ENCODE data around the gene R3HDM2.

Gene R3HDM2

GRCh38 chr12:57215065-57215464 is 215.8 kb downstream of the R3HDM2 start:
- H3K4me3 ChIP-seq (ENCODE audit: low read depth, low read length), result no peak overlapping the region
- TF ChIP-seq CTCF (IDR thresholded peaks at IDR 0.05; ENCODE audit: insufficient read depth, low read depth, low read length, missing control alignments), result no peak
- no peak for DNase-seq (ENCODE audit: low read depth)

GRCh38 chr12:57214398-57214781 is 216.5 kb downstream of the R3HDM2 start:
- H3K4me3 ChIP-seq (ENCODE audit: low read depth, low read length), result no peak overlapping the region
- peak; percentile 66 for DNase-seq (ENCODE audit: low read depth)
- peak; percentile 82 for TF ChIP-seq CTCF (IDR thresholded peaks at IDR 0.05; ENCODE audit: insufficient read depth, low read depth, low read length, missing control alignments)

- no peak for TF ChIP-seq CTCF (IDR thresholded peaks at IDR 0.05; ENCODE audit: insufficient read depth, low read depth, low read length, missing control alignments)
- no peak overlapping the region for H3K4me3 ChIP-seq (ENCODE audit: low read depth, low read length)
- no peak for DNase-seq (ENCODE audit: low read depth)
Observed at GRCh38 chr12:57213763-57214397, 217.0 kb downstream of the R3HDM2 start.

GRCh38 chr12:57213058-57213715 is 217.7 kb downstream of the R3HDM2 start:
- TF ChIP-seq CTCF (IDR thresholded peaks at IDR 0.05; ENCODE audit: insufficient read depth, low read depth, low read length, missing control alignments), result peak; percentile 95
- H3K4me3 ChIP-seq (ENCODE audit: low read depth, low read length), result no peak overlapping the region
- peak; percentile 81 for DNase-seq (ENCODE audit: low read depth)

- TF ChIP-seq CTCF (IDR thresholded peaks at IDR 0.05; ENCODE audit: insufficient read depth, low read depth, low read length, missing control alignments), result no peak
- no peak for DNase-seq (ENCODE audit: low read depth)
- no peak overlapping the region for H3K4me3 ChIP-seq (ENCODE audit: low read depth, low read length)
Observed at GRCh38 chr12:57212701-57213057, 218.2 kb downstream of the R3HDM2 start.

GRCh38 chr12:57211791-57212700 is 218.8 kb downstream of the R3HDM2 start:
- DNase-seq (ENCODE audit: low read depth), result no peak
- TF ChIP-seq CTCF (IDR thresholded peaks at IDR 0.05; ENCODE audit: insufficient read depth, low read depth, low read length, missing control alignments), result no peak
- no peak overlapping the region for H3K4me3 ChIP-seq (ENCODE audit: low read depth, low read length)

Data from GM12865 (cell line).